GM21526 (cell line): Measurements from ENCODE around the gene YPEL2.

Source experiments
- ATAC-seq: cut with Tn5 transposase; IDR thresholded peaks from one replicate; pipeline ENCODE4 v1.9.1; 2021; ENCODE audit warnings: moderate library complexity; ENCODE audit not compliant: unreplicated experiment, low FRiP score

YPEL2 gene

DNA sequence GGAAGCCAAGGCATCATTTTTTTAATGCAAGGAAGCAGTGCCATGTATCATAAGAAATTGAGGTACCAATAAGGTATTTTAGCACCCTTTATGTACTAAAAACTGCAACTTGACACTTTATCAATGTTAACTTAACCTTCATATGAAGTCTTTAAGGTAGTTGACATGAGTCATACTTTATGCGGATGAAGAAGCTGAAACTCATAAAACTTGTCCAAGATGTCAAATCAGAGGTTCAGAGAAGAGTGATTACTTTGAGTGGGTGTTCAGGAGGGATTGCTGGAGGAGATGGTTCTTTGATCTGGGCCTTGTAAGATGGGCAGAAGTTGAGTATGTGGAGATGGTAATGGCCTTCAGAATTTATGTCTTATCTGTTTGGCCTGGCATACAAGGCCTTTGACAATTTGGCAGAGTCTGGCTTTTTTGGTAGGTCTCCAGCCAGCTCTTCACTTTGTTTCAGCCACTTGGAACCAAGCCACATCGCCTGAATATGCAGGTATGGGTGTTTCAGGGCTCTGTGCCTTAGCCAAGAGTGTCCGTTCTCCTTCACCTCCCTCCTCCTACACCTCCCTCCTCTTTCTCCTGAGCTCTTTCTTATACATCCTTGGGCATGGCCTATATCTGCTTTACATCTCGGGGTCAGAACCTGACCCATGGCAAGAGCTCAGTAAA is 23.7 kb downstream of the YPEL2 start:
- ATAC-seq = no peak

DNA sequence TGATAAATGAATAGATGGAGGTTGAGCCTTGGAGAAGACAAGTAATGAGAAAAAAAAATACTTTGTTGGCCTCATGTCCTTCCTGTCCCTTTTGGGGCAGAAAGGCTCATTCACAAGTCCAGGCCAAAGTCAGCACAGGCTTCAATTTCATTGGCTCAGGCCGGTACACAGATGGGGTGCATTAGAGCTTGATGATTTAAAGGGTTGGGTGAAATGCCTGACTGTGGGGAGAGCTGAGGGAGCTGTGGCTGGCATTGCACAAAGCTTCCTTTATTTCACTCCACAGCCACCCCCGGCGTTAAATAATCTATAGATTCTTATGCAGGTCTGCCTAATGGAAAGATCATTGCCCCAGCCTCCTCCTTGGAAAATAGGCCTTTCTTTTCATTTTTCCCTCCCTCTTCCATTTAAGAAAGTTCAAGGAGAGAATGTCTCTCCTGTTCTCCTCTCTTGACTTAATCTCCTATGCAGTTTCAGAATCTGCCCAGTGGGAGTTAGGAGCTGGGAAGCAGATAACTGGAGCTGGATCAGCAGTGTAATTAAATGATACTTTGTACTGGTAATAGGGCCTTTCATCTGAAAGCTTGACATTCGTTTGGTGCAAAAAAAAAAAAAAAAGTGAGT is 24.4 kb downstream of the YPEL2 start:
- ATAC-seq = no peak

DNA sequence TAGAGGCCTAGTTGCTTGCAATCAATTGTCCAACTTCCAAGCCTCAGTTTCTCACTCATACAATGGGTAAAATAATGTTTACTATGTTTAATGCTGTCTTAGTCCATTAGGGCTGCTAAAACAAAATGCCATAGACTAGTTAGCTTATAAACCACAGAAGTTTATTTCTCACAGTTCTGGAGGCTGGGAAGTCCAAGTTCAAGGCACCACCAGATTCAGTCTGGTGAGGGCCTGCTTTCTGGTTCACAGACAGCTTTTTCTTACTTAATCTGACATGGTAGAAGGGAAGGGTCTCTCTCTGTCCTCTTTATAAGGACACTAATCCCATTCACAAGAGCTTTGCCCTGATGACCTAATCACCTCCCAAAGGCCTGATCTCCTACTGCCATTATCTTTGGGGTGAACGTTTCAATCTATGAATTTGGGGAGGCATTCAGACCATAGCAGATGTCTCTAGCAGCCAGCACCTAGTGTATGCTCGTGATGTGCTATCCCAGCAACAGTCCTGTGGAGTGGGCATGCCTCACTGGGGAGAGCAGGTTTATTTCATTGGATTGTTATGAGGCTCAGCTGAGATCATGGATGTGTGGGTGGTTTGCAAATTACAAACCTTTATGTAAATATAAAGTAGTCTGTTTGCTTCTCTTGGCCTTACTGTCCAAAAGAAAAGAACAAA is 25.2 kb downstream of the YPEL2 start:
- ATAC-seq = no peak

DNA sequence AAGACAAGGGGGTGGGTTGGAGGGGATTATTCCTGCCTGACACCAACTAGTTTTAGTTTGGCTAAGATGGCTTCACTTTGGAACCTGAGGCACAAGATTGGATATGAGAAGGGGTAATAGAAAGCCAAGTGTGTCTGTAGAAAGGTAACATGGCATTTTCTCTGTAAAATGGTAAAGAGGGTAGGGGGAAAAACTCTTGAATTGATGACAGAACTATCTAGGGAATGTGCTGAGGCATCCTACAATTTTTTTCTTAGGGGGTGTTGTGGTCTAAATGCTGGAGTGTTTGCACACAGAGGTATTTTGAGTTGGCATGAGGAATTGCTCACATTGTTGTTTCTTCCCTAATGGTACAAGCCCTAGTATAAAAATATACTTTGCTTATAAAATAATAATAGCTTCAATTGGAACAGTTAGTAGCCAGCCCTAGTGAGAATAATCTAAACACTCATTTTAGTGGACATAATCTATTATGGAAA is 25.8 kb downstream of the YPEL2 start:
- ATAC-seq = no peak

DNA sequence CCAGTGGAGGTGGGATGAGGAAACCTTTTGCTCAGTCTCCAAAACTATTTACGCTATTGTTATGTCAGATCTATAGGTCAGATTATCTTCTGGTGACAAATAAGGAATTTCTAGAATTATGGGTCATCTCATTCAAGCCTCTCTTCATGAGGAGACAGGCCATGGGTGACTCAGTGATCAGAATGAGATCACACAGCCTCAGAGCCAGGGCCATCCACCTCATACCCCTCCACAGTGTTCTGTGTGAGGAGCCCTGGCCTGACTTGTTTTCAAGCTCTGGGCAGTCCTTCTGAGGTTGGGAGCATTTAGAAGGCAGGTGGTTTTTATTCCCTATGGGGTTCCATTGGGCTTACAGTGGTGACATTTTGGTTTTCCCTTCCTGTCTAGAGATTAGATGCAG is 26.5 kb downstream of the YPEL2 start:
- no peak for ATAC-seq

DNA sequence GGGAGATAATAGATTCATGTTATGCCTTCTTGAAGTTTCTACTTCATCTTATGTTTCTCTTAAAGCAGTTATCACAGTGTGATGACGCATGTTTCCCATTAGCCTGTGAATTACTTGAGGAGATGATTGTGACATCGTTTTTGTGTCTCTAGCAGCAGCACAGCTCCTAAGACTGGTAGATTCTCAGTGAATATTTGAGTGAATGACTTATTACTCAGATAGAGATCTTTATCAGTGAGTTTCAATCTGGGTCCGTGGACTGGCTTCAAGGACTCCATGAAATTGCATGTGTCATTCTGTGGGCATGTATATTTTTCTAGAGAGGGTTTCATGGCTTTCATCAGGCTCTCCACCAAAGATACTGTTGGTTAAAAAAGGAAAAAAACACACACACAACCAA is 29.9 kb downstream of the YPEL2 start:
- no peak for ATAC-seq

DNA sequence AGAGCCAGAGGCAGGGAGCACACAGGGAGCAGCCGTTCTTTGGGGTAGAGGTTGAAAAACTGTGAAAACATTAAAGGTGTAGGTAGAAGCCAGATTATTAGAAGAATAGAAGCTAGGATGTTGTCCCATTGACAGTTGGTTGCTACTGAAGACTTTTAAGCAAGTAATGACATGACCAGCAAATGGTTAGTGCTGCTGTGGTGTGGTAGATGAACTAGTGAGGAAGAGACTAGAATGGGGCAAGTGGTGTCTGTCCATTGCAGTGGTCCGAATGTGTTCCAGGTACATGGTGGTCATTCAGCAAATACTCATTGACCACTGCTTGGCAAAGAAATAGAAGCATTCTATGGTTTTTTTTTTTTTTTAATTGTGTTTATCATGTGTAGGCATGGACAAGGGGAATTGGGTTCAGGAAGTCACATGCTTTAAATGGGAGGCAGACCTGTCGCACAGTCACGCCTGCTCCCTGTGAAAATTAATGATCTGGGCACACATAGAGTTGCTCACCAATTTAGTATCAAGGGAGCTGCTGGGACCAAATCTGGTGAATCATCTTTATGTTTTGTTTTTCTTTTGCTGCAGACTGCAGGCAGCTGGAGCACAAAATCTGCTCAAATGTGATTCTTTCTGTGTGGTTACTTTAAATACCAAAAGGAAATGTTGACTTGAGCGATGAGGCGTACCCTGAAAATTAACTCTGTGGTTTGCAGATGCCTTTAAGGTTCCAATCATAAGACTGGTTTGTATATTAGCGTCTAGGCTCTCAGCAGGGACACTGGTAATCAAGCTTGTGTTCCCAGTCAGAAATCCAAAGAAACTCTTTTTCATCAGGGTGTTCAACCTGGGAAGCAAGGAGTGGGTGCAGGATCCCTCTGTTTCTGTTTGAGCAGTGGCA is 30.7 kb downstream of the YPEL2 start:
- ATAC-seq = no peak

DNA sequence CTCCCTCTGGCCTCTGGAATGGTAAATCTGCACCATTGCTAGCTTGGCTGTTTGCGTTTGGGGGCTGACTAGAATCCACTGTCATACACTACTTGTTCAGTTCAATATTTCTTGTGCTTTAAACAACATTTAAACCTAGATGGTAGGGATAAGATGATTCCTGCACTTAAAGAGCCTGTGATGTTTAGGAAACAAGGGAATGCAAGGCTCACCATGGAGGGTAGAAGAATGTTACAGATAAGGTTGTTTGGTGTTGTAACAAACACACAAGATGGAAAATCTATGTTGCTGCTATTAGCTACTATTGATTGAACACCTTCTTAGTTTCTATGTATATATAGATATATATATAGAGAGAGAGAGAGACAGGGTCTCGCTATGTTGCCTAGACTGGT is 31.4 kb downstream of the YPEL2 start:
- no peak for ATAC-seq

DNA sequence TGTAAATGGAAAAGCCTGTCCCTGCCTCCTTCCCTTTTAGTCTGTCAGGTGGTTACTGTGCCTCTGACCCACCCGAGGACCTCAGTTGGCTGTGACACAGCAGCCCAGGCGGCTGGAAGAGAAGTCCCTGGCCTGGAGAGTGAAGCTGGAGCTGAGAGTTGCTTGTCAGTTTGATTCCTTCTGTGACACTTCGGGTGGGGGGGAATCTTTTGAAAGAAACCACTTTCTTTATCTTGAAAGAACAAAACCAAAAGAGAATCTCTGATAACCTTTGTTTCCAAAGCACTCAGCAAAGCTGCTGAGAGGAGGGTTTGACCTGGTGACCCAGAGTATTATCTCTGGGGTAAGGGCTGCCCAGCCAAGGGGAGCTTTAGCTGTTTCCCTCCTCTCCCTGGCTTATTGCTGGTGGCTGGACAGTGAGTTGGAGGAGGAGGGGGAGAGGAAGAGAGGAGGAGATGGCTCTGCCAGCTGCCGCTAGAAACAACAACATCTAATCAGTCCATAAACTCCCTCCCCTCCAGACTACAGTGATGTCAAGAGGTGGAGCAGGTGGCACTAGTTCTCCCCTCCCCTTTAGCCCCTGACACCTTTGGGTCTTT is 34.0 kb downstream of the YPEL2 start:
- no peak for ATAC-seq

DNA sequence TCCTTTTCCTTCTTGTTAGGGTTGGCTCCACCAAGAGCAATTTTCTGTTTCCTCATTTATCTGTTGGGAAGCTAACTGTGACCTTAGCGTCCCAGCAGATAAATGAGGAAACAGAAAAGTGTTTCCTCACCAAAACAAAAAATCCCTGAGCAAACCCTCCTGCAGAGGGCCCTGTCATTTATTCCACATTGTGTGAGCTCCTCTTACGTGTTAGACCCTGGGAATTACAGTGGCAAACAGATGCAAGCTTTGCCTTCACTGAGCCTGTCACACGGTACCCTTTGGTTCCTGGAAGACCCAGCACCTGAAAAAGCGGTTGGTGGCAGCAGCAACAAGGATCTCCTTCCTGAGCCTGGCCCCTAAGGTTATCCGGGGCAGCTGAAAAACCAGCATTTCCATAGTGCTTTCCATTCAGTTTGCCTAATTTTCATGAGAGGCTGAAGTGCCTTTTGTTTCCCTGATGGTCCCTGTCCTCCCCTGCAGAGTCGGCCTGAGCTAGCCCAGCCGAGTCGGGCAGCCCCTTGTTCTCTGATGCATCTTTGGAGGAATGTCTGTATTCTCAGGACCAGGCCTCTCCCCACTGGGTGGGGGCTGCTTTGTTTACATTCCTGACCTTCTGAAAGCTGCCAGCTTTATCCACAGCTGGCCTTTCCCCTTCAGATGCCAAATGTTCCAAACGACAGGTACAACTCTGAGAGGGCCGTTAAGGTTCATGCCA is 34.7 kb downstream of the YPEL2 start:
- ATAC-seq = no peak

DNA sequence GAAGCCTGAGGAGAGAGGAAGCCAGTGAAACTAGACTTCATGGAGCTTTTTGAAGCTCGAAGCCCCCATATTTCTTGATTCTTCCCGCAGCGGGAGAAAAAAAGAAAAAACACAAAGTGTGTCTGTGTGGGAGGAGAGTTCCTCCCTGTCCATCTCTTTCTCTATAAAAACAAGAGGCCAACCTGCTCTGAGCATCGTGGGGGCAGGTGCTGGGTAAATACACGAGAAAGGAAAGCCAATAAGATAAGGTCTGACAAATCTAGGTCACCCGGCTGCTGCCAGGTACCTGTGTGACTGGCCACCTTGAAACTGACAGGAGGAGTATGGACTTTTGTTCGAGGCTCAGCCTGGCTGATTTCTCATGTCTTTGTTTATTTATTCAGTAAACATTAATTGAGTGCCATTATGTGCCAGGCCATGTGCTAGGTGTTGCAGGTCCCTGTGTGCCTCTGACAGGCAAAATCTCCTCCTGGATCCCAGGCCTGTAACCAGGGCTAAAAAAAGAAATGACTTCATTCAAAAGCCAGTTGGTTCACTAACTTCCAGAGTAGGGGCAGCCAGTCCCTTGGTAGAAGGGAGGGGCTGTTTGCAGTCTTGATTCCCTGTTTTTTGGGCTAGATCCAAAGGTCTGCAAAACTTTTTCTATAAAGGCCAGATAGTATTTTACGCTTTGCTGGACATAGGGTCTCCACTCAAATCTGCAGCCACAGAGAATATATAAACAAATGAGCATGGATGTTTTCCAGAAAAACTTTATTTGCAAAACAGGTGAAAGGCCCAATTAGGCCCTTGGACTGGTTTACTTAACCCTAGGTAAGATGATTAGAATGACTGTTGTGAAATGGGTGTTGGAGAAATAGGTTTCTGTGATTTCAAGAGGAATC is 35.6 kb downstream of the YPEL2 start:
- no peak for ATAC-seq

DNA sequence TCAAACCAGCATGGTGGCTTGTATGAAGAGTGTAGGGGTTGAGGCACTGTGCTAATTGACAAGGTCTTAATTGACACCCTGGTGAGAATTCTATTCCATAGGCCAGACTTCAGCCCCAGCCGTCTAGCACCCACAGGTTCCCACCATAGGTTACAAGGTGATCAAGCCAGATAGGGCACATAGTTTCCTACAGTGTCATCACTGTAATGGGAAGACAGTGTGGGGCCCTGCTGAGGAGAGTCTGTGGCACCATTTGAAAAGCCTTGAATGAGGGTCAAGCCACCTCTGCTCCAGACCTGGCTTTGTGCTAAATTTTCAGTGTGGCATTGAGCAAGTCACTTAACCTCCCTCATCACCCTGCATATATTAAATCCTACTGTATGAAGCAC is 36.2 kb downstream of the YPEL2 start:
- no peak for ATAC-seq

DNA sequence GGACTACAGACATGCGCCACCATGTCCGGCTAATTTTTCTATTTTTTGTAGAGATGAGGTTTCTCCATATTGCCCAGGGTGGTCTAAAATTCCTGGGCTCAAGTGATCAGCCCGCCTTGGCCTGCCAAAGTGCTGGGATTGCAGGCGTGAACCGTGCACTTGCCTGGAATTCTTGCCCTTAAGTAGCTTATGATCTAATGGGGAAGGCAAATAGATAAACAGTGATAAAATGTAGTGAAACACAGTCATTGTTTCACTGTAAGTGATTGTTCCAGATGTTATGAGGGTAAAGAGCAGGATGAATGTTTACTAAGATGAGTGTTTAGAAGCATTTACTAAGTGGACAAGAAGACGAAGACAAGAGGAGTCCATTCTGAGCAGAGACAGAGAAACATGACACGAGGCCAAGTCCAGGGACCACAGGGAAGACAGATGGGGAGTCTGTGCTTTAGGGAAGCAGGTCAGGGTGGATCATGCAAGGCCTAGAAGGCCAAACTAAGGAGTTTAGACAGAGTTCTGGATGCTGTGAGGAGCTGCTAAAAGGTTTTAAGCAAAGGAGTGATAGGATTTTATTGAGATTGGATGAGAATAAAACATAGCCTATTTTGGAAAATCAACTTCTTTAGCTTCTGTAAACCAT is 36.9 kb downstream of the YPEL2 start:
- no peak for ATAC-seq

DNA sequence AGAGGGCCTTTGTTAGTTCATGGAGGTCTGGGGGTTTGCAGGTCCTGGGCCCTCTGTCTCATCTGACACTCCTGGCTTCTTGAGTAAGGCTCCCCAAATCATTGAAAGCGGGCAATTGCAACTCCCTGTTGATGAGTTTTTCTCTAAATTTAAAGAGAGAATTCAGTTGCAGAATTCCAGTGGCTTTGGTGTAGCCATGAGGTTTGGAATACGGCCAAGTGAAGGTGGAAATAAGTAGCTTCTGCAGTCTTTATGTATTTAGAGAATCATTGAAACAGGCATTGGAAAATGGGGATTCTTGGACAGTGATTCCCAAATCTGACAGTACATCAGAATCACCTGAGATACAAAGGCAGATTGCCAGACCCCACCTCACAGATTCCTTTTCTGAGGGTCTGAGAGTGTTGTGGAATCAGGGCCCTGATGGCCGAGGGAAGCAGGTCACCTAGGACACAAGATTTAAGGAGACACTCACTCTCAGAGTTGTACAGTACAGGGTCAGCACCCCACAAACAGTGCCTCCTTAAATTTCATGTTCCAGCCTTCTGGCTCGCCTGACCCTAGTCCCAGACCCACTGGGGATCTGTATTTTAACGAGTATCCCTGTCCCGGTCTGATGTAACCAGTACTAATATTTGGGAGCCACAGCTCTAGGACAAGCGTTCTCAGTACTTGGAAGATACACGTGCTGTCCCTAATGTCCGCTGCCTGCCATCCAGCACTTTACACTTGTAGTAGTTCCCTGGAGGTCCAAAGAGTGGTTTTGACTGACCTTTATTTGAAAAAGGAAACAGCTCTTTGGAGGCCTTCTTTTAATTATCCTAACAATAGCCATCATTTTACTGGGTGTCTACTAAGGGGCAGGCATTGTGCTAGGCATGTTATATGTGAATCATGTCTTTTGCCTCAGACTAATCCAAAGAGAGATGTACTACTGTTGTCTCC is 37.8 kb downstream of the YPEL2 start:
- ATAC-seq = no peak

DNA sequence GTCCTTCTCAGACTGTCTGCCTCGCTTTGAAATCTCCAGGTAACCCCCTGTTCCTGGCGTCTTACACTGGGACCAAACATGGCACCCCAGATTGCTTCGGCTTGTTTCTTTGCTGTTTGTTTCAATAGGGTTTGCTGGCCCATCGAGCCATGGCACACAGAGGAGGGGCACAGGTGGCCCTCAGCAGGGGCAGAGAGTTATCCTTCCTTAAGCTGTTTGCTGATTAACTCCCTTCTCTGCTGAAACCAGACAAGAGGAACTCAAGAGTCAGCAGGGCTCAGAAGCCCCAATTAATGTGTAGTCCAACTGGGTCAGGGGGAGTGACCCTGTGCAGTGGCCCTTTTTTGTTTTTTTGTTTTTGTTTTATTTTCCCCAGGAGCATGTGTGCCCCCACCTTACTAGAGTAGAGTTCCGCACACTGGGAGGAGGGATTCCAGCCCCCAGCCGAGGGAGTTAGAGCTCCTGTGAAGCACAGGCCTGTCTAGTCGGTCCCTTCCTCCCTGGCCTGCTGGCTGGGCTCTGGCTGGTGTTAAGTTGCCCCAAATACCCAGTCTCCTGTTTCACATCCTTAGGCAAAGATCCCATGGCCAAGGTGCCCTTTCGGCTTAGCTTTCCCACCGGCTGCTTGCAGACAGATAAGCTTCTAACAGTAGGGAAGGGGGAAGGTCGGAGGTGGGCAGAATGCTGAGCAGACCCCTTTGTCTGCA is 39.3 kb downstream of the YPEL2 start:
- ATAC-seq = no peak

DNA sequence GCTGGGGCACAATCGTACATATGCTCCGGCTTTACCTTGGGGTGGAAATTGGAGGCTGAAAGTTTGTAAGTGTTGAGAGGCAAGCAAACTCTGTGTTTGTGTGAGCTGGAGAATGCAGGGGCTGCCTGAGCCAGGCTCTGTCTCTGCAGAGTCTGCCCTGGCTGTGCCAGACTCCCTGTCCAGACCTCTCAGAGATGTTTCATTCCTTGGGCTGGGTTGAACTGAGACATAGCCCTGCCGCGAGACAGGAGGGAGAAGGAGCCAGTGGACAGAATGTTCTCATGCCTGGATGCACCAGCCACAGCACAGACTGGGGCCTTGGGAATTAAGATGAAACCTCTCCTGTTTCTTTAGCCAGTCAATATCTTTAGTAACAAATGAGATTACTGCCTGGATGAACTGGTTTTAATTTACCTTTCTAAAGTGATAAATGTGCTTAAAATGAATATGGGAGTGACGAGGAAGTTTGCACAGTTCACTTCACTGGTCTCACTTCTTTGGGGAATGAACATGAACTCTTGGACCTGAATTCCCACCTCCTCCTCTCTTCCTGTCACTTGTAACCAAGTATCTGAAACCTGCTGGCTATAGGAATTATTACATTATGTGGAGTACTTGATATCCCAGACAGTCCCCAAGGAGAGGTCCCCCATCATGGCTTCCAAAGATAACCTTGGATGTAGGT is 40.1 kb downstream of the YPEL2 start:
- no peak for ATAC-seq
